Lower leg skin (tissue), 3 donors: ENCODE results near the gene REC8.

ENCODE experiments used
- CTCF ChIP-seq, 3 donors: fragments of 450-650 bp; IDR thresholded peaks; one replicate each; pipeline ENCODE4 v1.5.1; 2016; ENCODE audit warnings: antibody characterized with exemption in 3 of 3, mild to moderate bottlenecking in 3 of 3, moderate library complexity in 2 of 3
- POLR2A ChIP-seq, 2 donors: fragments of 450-650 bp; IDR thresholded peaks; one replicate each; pipeline ENCODE4 v1.6.1; 2016 to 2017; ENCODE audit warnings: antibody characterized with exemption in 2 of 2, mild to moderate bottlenecking in 1 of 2, moderate library complexity in 1 of 2

- TF ChIP-seq CTCF (IDR thresholded peaks at IDR 0.05) (no peak), POLR2A (IDR thresholded peaks at IDR 0.05) (no peak)
Observed at GRCh38 chr14:24139272-24139934, 32.5 kb upstream of the REC8 start.
